GM12878 (cell line): ENCODE measurements around the gene C10orf143. TPM values are rescaled to one million over a fixed set of nuclear protein-coding genes. Genes with fewer than 3 reads are reported as not detected.

Experiments used
- ATAC-seq: fragments of 200-7000 bp; cut with Tn5 transposase; 3 replicates; pipeline ENCODE4 v1.9.1; 2020; ENCODE audit warnings: mild to moderate bottlenecking, moderate library complexity
- BruUV-seq: library from RNA; stranded (reverse); fragments of 400-500 nt; replicated peaks from 2 replicates; lab custom pipeline; 2021; lab: Mats Ljungman, UMichigan
- CTCF ChIA-PET: fragments of 300-600 bp; sonication (Branson Sonifier 250); formaldehyde crosslinking; extraction: SDS; loops from one replicate; lab custom pipeline; 2021; ENCODE audit warnings: inconsistent platforms; lab: Yijun Ruan, JAX
- POLR2A ChIA-PET: fragments of 350-600 bp; formaldehyde crosslinking; extraction: SDS; loops from one replicate; lab custom pipeline; 2021; ENCODE audit warnings: inconsistent platforms; lab: Charles Lee
- RAD21 ChIA-PET: fragments of 300-600 bp; sonication (Branson Sonifier 250); formaldehyde crosslinking; loops from one replicate; lab custom pipeline; 2023; ENCODE audit warnings: antibody characterized with exemption; ENCODE audit not compliant: unreplicated experiment; lab: Charles Lee
- SMC1A ChIA-PET: fragments of 300-600 bp; sonication (Branson Sonifier 250); formaldehyde crosslinking; loops from one replicate; lab custom pipeline; 2023; ENCODE audit not compliant: unreplicated experiment, uncharacterized antibody; lab: Charles Lee
- DNase-seq: peaks from one replicate; pipeline ENCODE4 v3.0.0-alpha.2; 2011; ENCODE audit warnings: low read depth, low spot score
- FAIRE-seq: peaks from 3 replicates; lab custom pipeline; 2011; peaks lifted over from hg19 to GRCh38; lab: Jason Lieb, UNC
- H2AFZ ChIP-seq: 2 replicates; pipeline ENCODE4 v1.6.0; 2011; ENCODE audit warnings: low read depth, low read length, control low read depth; ENCODE audit not compliant: control insufficient read depth
- H3K27ac ChIP-seq: 2 replicates; pipeline ENCODE4 v1.5.1; 2011; ENCODE audit warnings: control low read depth; ENCODE audit not compliant: control insufficient read depth, insufficient read depth
- H3K27me3 ChIP-seq, 2 experiments: replicated peaks in 1 of 2; 2 replicates each; pipeline versions ENCODE4 v1.6.0 to v1.6.1; 2011; ENCODE audit warnings: low read length in 1 of 2; ENCODE audit not compliant: control insufficient read depth in 2 of 2, insufficient read depth in 2 of 2
- H3K36me3 ChIP-seq, 2 experiments: 2 replicates each; pipeline ENCODE4 v1.5.1; 2011; ENCODE audit warnings: low read length in 1 of 2; ENCODE audit not compliant: control insufficient read depth in 2 of 2, insufficient read depth in 2 of 2
- H3K4me1 ChIP-seq: 2 replicates; pipeline ENCODE4 v1.6.1; 2011; ENCODE audit warnings: mild to moderate bottlenecking, low read length, moderate library complexity, mixed read lengths; ENCODE audit not compliant: control insufficient read depth, insufficient read depth
- H3K4me2 ChIP-seq: 2 replicates; pipeline ENCODE4 v1.6.0; 2011; ENCODE audit warnings: control low read depth; ENCODE audit not compliant: control insufficient read depth, insufficient read depth
- H3K4me3 ChIP-seq: fragments of 200-600 bp; sonication (generic); 2 replicates; pipeline ENCODE4 v1.5.1; 2016
- H3K79me2 ChIP-seq: 2 replicates; pipeline ENCODE4 v1.6.0; 2011; ENCODE audit warnings: low read length; ENCODE audit not compliant: control insufficient read depth, insufficient read depth
- H3K9ac ChIP-seq: 2 replicates; pipeline ENCODE4 v1.8.0; 2011; ENCODE audit warnings: low read length, control low read depth, mixed read lengths; ENCODE audit not compliant: control insufficient read depth, insufficient read depth
- H3K9me3 ChIP-seq: replicated peaks from 3 replicates; pipeline ENCODE4 v1.5.1; 2011; ENCODE audit warnings: mild to moderate bottlenecking, low read length; ENCODE audit not compliant: control insufficient read depth, insufficient read depth
- H4K20me1 ChIP-seq: 2 replicates; pipeline ENCODE4 v1.6.0; 2011; ENCODE audit not compliant: control insufficient read depth, insufficient read depth
- ATF7 ChIP-seq: fragments of 450-650 bp; IDR thresholded peaks from 2 replicates; pipeline ENCODE4 v1.6.1; 2016; ENCODE audit warnings: low read depth, mild to moderate bottlenecking
- EP300 ChIP-seq, 2 experiments: fragments of 150-350 bp in 1 of 2; IDR thresholded peaks; 2 replicates each; pipeline ENCODE4 v1.6.1; 2011 to 2012; ENCODE audit warnings: low read depth in 2 of 2, low read length in 2 of 2, borderline replicate concordance in 1 of 2, improper control_type of control experiment in 1 of 2, inconsistent platforms in 1 of 2; ENCODE audit not compliant: control insufficient read depth in 1 of 2
- MEF2B ChIP-seq: fragments of 450-650 bp; IDR thresholded peaks from 2 replicates; pipeline ENCODE4 v1.6.1; 2018; ENCODE audit warnings: mild to moderate bottlenecking, moderate library complexity; ENCODE audit not compliant: partially characterized antibody, poor library complexity, severe bottlenecking
- ZBTB4 ChIP-seq: fragments of 450-650 bp; formaldehyde crosslinking; IDR thresholded peaks from 2 replicates; pipeline ENCODE4 v1.4.0; 2022; ENCODE audit warnings: mild to moderate bottlenecking, moderate library complexity
- WGBS: methylation state at CpG from one replicate; pipeline ENCODE4 v1.1.6; 2016; ENCODE audit warnings: low lambda C conversion rate; ENCODE audit not compliant: insufficient replicate concordance, insufficient coverage; ENCODE audit errors: missing lambda C conversion rate; 5-methylcytosine and 5-hydroxymethylcytosine counted together
- in situ Hi-C: fragments of 300-500 bp; cut with MboI; formaldehyde crosslinking; loops from 9 replicates; pipeline ENCODE4 v1.14.3; 2018; ENCODE audit warnings: mixed read lengths
- intact Hi-C: fragments of 100-400 bp; cut with micrococcal nuclease; formaldehyde crosslinking; loops from one replicate; pipeline ENCODE4 v1.14.2; 2022; ENCODE audit not compliant: unreplicated experiment
- polyA plus RNA-seq, 11 experiments: library from polyadenylated mRNA; depleted of rRNA in 4 of 11; unstranded in 6 of 11; stranded (reverse) in 5 of 11; fragments of >200 nt; fragmentation: Nextera tagmentation in 4 of 11; fragmentation: Illumina TruSeq in 1 of 11; extraction: Ambion mirVana in 4 of 11; extraction: Trizol in 1 of 11; gene quantifications; 1 replicate in 1 of 11; 2 replicates in 10 of 11; pipeline versions ENCODE4 v1.2.1 to v1.2.3, GENCODE V29; 2011 to 2016; ENCODE audit warnings: inconsistent platforms in 2 of 11, missing spikeins in 2 of 11, low read depth in 1 of 11
- total RNA-seq, 4 experiments: library from RNA; depleted of rRNA in 3 of 4; stranded (reverse); fragments of >200 nt in 3 of 4; fragmentation: Illumina TruSeq in 1 of 4; extraction: Trizol in 1 of 4; gene quantifications; 2 replicates each; pipeline versions ENCODE4 v1.2.1 to v1.2.3, GENCODE V29; 2013 to 2021

C10orf143 gene
- total and polyA plus RNA-seq, 10 of the 15 experiments (the other 5 are each of a cell fraction or from before 2014, with no cell fraction given), result 0.64 to 7.9 (median 2.6) TPM

GRCh38 chr10:130054021-130054420 lies 56.6 kb downstream of the C10orf143 start:
- POLR2A ChIA-PET, result no interaction called here
- H4K20me1 ChIP-seq, result no peaks in the 10 kb centered on the region
- H2AFZ ChIP-seq, result no peak overlapping the region
- TF ChIP-seq MEF2B, result no peak
- TF ChIP-seq ATF7, result no peak
- TF ChIP-seq EP300 (IDR thresholded peaks at IDR 0.05; ENCODE audit: borderline replicate concordance in 1 of 2, control insufficient read depth in 1 of 2, low read depth in 2 of 2, low read length in 2 of 2), result no peak
- no peak for TF ChIP-seq ZBTB4 (CRISPR knock-in tag)
- H3K4me1 ChIP-seq, result no peaks in the 10 kb centered on the region
- no peak overlapping the region for H3K4me3 ChIP-seq
- RAD21 ChIA-PET, result no interaction called here
- H3K9ac ChIP-seq, result no peak overlapping the region
- no TSS peak for BruUV-seq
- no peaks in the 10 kb centered on the region for H3K36me3 ChIP-seq
- no peak for FAIRE-seq
- ATAC-seq, result no peak
- H3K27me3 ChIP-seq, result no peaks in the 10 kb centered on the region
- intact Hi-C loops, result no loop called here
- SMC1A ChIA-PET, result no interaction called here
- H3K27ac ChIP-seq, result no peak overlapping the region
- CTCF ChIA-PET, result no interaction called here
- no peaks in the 10 kb centered on the region for H3K9me3 ChIP-seq
- in situ Hi-C loops, result no loop called here
- no peak overlapping the region for H3K4me2 ChIP-seq
- WGBS, result 48% methylated on average over 3 of the region's 3 CpGs
- H3K79me2 ChIP-seq, result no peaks in the 10 kb centered on the region
- DNase-seq, result no peak
